HCT116 (cell line): ENCODE results near the gene GALNT15. TPM values are rescaled to one million over a fixed set of nuclear protein-coding genes. Genes with fewer than 3 reads are reported as not detected.

ENCODE experiments used
- ATAC-seq: fragments of 200-7000 bp; cut with Tn5 transposase; 2 replicates; pipeline ENCODE4 v1.9.1; 2020; ENCODE audit warnings: mild to moderate bottlenecking, moderate library complexity
- BruUV-seq: library from RNA; stranded (reverse); fragments of 400-500 nt; replicated peaks from 2 replicates; lab custom pipeline; 2021; lab: Mats Ljungman, UMichigan
- CTCF ChIA-PET: fragments of 300-600 bp; sonication (Branson Sonifier 250); formaldehyde crosslinking; loops from one replicate; lab custom pipeline; 2021; ENCODE audit warnings: antibody characterized with exemption; lab: Charles Lee
- POLR2A ChIA-PET: fragments of 300-600, 350-600 bp; sonication (Branson Sonifier 250); formaldehyde crosslinking; loops from one replicate; lab custom pipeline; 2021; ENCODE audit warnings: antibody characterized with exemption; lab: Charles Lee
- RAD21 ChIA-PET, 2 experiments: fragments of 300-600 bp; sonication (Branson Sonifier 250); formaldehyde crosslinking; loops; one replicate each; lab custom pipeline; 2023; ENCODE audit warnings: low total read pairs in 2 of 2; ENCODE audit not compliant: uncharacterized antibody in 2 of 2, unreplicated experiment in 2 of 2, low non-redundant PET in 1 of 2; lab: Charles Lee
- DNase-seq: peaks from one replicate; pipeline ENCODE4 v3.0.0-alpha.2; 2010; ENCODE audit warnings: low read depth, low spot score
- H2AFZ ChIP-seq: fragments of 200-600 bp; shearing (Covaris generic), sonication (generic); 2 replicates; pipeline ENCODE4 v1.6.1; 2017; ENCODE audit warnings: low read depth, mixed run types, mixed read lengths, antibody characterized with exemption, low read length; ENCODE audit not compliant: poor library complexity, severe bottlenecking
- H3K27ac ChIP-seq: 2 replicates; pipeline ENCODE4 v1.5.1; 2012; ENCODE audit warnings: low read depth, low read length
- H3K27me3 ChIP-seq: fragments of 200-600 bp; sonication (generic); 2 replicates; pipeline ENCODE4 v1.6.1; 2016; ENCODE audit warnings: mixed run types, low read length, mixed read lengths; ENCODE audit not compliant: insufficient read depth
- H3K36me3 ChIP-seq, 2 experiments: fragments of 200-500 bp in 1 of 2; fragments of 200-600 bp in 1 of 2; sonication (Bioruptor generic) in 1 of 2; sonication (generic) in 1 of 2; 2 replicates each; pipeline versions ENCODE4 v1.5.1 to v1.6.1; 2014 to 2016; ENCODE audit warnings: low read length in 2 of 2, inconsistent platforms in 1 of 2, mixed read lengths in 1 of 2, mixed run types in 1 of 2; ENCODE audit not compliant: insufficient read depth in 2 of 2, control insufficient read depth in 1 of 2
- H3K4me1 ChIP-seq, 2 experiments: fragments of 200-600 bp in 1 of 2; sonication (generic) in 1 of 2; 2 replicates each; pipeline versions ENCODE4 v1.5.1 to v1.6.1; 2012 to 2017; ENCODE audit warnings: low read length in 2 of 2, inconsistent platforms in 1 of 2, mild to moderate bottlenecking in 1 of 2, mixed read lengths in 1 of 2, mixed run types in 1 of 2, moderate library complexity in 1 of 2; ENCODE audit not compliant: insufficient read depth in 2 of 2, control insufficient read depth in 1 of 2
- H3K4me2 ChIP-seq: fragments of 200-600 bp; sonication (generic); 2 replicates; pipeline ENCODE4 v1.6.1; 2017; ENCODE audit warnings: mixed run types, low read length, mixed read lengths
- H3K4me3 ChIP-seq, 2 experiments: fragments of 200-600 bp in 1 of 2; sonication (generic) in 1 of 2; replicated peaks in 1 of 2; 2 replicates each; pipeline ENCODE4 v1.5.1; 2011 to 2016; ENCODE audit warnings: low read length in 2 of 2, control low read depth in 1 of 2, low read depth in 1 of 2, mild to moderate bottlenecking in 1 of 2, mixed read lengths in 1 of 2, mixed run types in 1 of 2
- H3K79me2 ChIP-seq: fragments of 200-600 bp; sonication (generic); 2 replicates; pipeline ENCODE4 v1.6.1; 2017; ENCODE audit warnings: mild to moderate bottlenecking, mixed run types, low read length, moderate library complexity, mixed read lengths; ENCODE audit not compliant: insufficient read depth
- H3K9ac ChIP-seq: fragments of 200-600 bp; sonication (generic); 2 replicates; pipeline ENCODE4 v1.6.1; 2016; ENCODE audit warnings: low read length, mixed read lengths
- H3K9me2 ChIP-seq: fragments of 200-600 bp; sonication (generic), shearing (Covaris generic); 2 replicates; pipeline ENCODE4 v1.6.1; 2017; ENCODE audit warnings: mixed run types, mild to moderate bottlenecking, moderate library complexity; ENCODE audit not compliant: insufficient read depth
- H3K9me3 ChIP-seq, 2 experiments: fragments of 200-500 bp in 1 of 2; fragments of 200-600 bp in 1 of 2; sonication (Bioruptor generic) in 1 of 2; sonication (generic) in 1 of 2; 2 replicates each; pipeline ENCODE4 v1.6.1; 2014 to 2017; ENCODE audit warnings: low read length in 2 of 2, mixed read lengths in 2 of 2, inconsistent platforms in 1 of 2, low read depth in 1 of 2, mild to moderate bottlenecking in 1 of 2, mixed run types in 1 of 2, moderate library complexity in 1 of 2; ENCODE audit not compliant: control insufficient read depth in 1 of 2, insufficient read depth in 1 of 2
- H4K20me1 ChIP-seq: fragments of 200-600 bp; sonication (generic), shearing (Covaris generic); 2 replicates; pipeline ENCODE4 v1.6.1; 2017; ENCODE audit warnings: mixed run types, mild to moderate bottlenecking, moderate library complexity; ENCODE audit not compliant: insufficient read depth
- CEBPB ChIP-seq: IDR thresholded peaks from 2 replicates; pipeline ENCODE4 v1.6.1; 2012; ENCODE audit warnings: low read depth
- EGR1 ChIP-seq: IDR thresholded peaks from 2 replicates; pipeline ENCODE4 v1.6.1; 2012; ENCODE audit warnings: low read depth
- ELF1 ChIP-seq: IDR thresholded peaks from 2 replicates; pipeline ENCODE4 v1.6.1; 2012; ENCODE audit warnings: low read depth, borderline replicate concordance
- EZH2 ChIP-seq: fragments of 200-600 bp; sonication (generic); IDR thresholded peaks from 2 replicates; pipeline ENCODE4 v1.6.1; 2017; ENCODE audit warnings: antibody characterized with exemption, mixed run types
- EZH2phosphoT487 ChIP-seq: fragments of 200-600 bp; IDR thresholded peaks from 2 replicates; pipeline ENCODE4 v1.6.1; 2018; ENCODE audit warnings: antibody characterized with exemption, borderline replicate concordance
- JUND ChIP-seq: IDR thresholded peaks from 2 replicates; pipeline ENCODE4 v1.6.1; 2012
- MAX ChIP-seq: IDR thresholded peaks from 2 replicates; pipeline ENCODE4 v1.6.1; 2012
- POLR2A ChIP-seq: IDR thresholded peaks from 2 replicates; pipeline ENCODE4 v1.7.0; 2011; ENCODE audit warnings: borderline replicate concordance; ENCODE audit not compliant: insufficient read depth, insufficient read length; ENCODE audit errors: extremely low read depth
- POLR2AphosphoS5 ChIP-seq: IDR thresholded peaks from 2 replicates; pipeline ENCODE4 v1.6.1; 2011; ENCODE audit warnings: mild to moderate bottlenecking, low read depth, low read length, moderate library complexity
- RAD21 ChIP-seq: IDR thresholded peaks from 2 replicates; pipeline ENCODE4 v1.6.1; 2012; ENCODE audit warnings: low read depth, mild to moderate bottlenecking
- SIN3A ChIP-seq: IDR thresholded peaks from 2 replicates; pipeline ENCODE4 v1.6.1; 2012; ENCODE audit warnings: low read depth
- SRF ChIP-seq: IDR thresholded peaks from 2 replicates; pipeline ENCODE4 v1.6.1; 2012; ENCODE audit warnings: low read depth
- TCF7L2 ChIP-seq: IDR thresholded peaks from 2 replicates; pipeline ENCODE4 v1.7.0; 2011; ENCODE audit warnings: borderline replicate concordance, inconsistent platforms; ENCODE audit not compliant: insufficient read depth, insufficient read length; ENCODE audit errors: extremely low read depth
- ZBTB33 ChIP-seq: IDR thresholded peaks from 2 replicates; pipeline ENCODE4 v1.6.1; 2011; ENCODE audit warnings: mild to moderate bottlenecking, low read length, moderate library complexity; ENCODE audit not compliant: insufficient replicate concordance; ENCODE audit errors: extremely low read depth
- intact Hi-C: fragments of 100-400 bp; cut with micrococcal nuclease; formaldehyde crosslinking; loops from 2 replicates; pipeline ENCODE4 v1.10.0; 2022
- total RNA-seq: library from RNA; stranded (reverse); gene quantifications from one replicate; pipeline ENCODE4 v1.2.1, GENCODE V29; 2021; ENCODE audit not compliant: unreplicated experiment
- TF ChIP-seq, protein P1 (sequence below): IDR thresholded peaks from 2 replicates; pipeline ENCODE4 v1.6.1; 2012; ENCODE audit warnings: low read depth

The GALNT15 gene
- total RNA-seq, 1 experiment from 2014 or later = 0.05 TPM

GRCh38 chr3:16214366-16214765 lies 39.9 kb downstream of the GALNT15 start:
- POLR2A ChIA-PET = no interaction called here
- Histone ChIP-seq H3K9ac (no peak overlapping the region), H3K36me3 (no peaks in the 10 kb centered on the region), H3K27me3 (no peaks in the 10 kb centered on the region), H3K4me2 (no peak overlapping the region), H3K27ac (no peak overlapping the region), H3K9me3 (no peaks in the 10 kb centered on the region), H3K9me2 (no peaks in the 10 kb centered on the region), H3K4me3 (no peak overlapping the region), H4K20me1 (no peaks in the 10 kb centered on the region), H3K4me1 (no peaks in the 10 kb centered on the region), H3K79me2 (no peaks in the 10 kb centered on the region), H2AFZ (no peak overlapping the region)
- intact Hi-C loops = no loop called here
- CTCF ChIA-PET = no interaction called here
- BruUV-seq = no TSS peak
- ATAC-seq (no peak), DNase-seq (no peak)
- RAD21 ChIA-PET = no interaction called here
- TF ChIP-seq EZH2phosphoT487 (no peak), TCF7L2 (no peak), POLR2A (no peak), CEBPB (no peak), ELF1 (no peak), POLR2AphosphoS5 (no peak), SIN3A (no peak), RAD21 (no peak), SRF (no peak), EZH2 (no peak), MAX (no peak), JUND (no peak), EGR1 (no peak), ZBTB33 (no peak)
- TF ChIP-seq, protein P1, sequence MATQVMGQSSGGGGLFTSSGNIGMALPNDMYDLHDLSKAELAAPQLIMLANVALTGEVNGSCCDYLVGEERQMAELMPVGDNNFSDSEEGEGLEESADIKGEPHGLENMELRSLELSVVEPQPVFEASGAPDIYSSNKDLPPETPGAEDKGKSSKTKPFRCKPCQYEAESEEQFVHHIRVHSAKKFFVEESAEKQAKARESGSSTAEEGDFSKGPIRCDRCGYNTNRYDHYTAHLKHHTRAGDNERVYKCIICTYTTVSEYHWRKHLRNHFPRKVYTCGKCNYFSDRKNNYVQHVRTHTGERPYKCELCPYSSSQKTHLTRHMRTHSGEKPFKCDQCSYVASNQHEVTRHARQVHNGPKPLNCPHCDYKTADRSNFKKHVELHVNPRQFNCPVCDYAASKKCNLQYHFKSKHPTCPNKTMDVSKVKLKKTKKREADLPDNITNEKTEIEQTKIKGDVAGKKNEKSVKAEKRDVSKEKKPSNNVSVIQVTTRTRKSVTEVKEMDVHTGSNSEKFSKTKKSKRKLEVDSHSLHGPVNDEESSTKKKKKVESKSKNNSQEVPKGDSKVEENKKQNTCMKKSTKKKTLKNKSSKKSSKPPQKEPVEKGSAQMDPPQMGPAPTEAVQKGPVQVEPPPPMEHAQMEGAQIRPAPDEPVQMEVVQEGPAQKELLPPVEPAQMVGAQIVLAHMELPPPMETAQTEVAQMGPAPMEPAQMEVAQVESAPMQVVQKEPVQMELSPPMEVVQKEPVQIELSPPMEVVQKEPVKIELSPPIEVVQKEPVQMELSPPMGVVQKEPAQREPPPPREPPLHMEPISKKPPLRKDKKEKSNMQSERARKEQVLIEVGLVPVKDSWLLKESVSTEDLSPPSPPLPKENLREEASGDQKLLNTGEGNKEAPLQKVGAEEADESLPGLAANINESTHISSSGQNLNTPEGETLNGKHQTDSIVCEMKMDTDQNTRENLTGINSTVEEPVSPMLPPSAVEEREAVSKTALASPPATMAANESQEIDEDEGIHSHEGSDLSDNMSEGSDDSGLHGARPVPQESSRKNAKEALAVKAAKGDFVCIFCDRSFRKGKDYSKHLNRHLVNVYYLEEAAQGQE = no peak
